ENCODE measurements around the gene AMOTL2. TPM values are rescaled to one million over a fixed set of nuclear protein-coding genes. Genes with fewer than 3 reads are reported as not detected.

The AMOTL2 gene
- total RNA-seq (2013; cell fraction: nucleolus; rRNA removed), result not detected in 2 replicates
- total RNA-seq (2014; rRNA removed) (not detected in 2 replicates), total RNA-seq (2014; rRNA removed; fragmentation: Illumina TruSeq; extraction: Trizol) (not detected in 2 replicates), total RNA-seq (2021) (0.32 and 0.33 TPM in 2 replicates), polyA plus RNA-seq (2011; rRNA removed) (not detected in 2 replicates), polyA plus RNA-seq (2014; fragmentation: Illumina TruSeq; extraction: Trizol) (not detected in 2 replicates), polyA plus RNA-seq (2014; fragmentation: Nextera tagmentation; extraction: Ambion mirVana) (not detected), polyA plus RNA-seq (2014; rRNA removed) (not detected in 2 replicates), polyA plus RNA-seq (2016; fragmentation: Nextera tagmentation; extraction: Ambion mirVana) (under 1 TPM in 1 of 2 experiments, not detected in 1; 0.20 TPM), polyA minus RNA-seq (2011; rRNA and poly(A)+ RNA removed) (not detected in 2 replicates), Bru-seq, nascent RNA (percentile 20 among the genes with signal in this experiment), BruChase-seq, experiment 1, labeled RNA remaining after a 6-hour chase (percentile 25 among the genes with signal in this experiment), BruChase-seq, experiment 2, labeled RNA remaining after a 2-hour chase (percentile 32 among the genes with signal in this experiment)
- not detected for polyA plus RNA-seq (2011; ENCODE audit: low read depth)
- polyA plus RNA-seq (2011; cell fraction: cytosol; rRNA removed), result not detected in 2 replicates
- not detected in 2 replicates for polyA plus RNA-seq (2011; cell fraction: nucleus; rRNA removed)
- polyA plus RNA-seq (2012), result 0.14 TPM in 1 of 2 replicates, not detected in the other
- polyA minus RNA-seq (2011; cell fraction: cytosol; rRNA and poly(A)+ RNA removed), result 0.62 TPM in 1 of 2 replicates, not detected in the other
- not detected in 2 replicates for polyA minus RNA-seq (2011; cell fraction: nucleus; rRNA and poly(A)+ RNA removed)
- long read RNA-seq, experiment 1, result 0 reads
- long read RNA-seq, experiment 2, result 0 reads

DNA sequence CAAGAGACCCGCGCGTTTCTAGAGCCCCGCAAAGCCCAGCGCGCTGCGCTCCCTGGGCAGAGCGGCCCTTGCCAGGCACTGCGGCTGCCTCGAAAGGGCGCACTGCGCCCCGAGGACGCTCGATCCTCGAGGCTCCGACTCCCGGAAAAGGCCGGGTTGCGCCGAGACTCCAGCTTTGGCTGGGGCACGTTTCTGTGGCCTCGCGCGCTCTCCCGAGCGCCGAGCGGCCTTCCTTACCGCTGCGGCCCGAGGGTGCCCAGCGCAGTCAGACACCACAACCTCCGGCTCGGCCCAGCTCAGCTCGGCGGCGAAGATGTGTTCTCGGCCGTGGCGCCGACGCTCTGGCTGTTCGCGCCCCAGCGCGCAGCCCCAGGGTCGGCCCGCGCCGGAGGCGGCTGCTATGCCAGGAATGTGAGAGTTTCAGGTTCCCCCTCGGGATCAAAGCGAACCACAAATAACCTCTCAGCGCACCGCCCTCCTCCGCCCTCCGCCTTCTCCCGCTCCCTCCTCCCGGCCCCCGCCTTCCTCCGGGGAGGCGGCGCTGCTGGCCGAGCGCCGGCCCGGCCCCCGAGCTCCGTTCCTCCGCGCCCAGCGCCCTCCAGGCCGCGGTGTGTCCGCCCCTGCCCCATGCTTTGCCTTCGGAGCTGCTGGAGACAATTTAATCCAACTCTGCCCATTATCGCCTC, at the start of gene AMOTL2:
Gene AMOTL2, minus strand, starts transcription at position 343 of the 686 bp plus-strand sequence. CDS start 3,014 bp downstream, outside the sequence.
- no peak for DNase-seq (ENCODE audit: low read depth, low spot score)
- BruUV-seq (replicated peaks), result no TSS peak
- H3K27ac ChIP-seq (ENCODE audit: control insufficient read depth, insufficient read depth), result no peak within 1 kb of the TSS
- no peaks in the 10 kb centered on the region for H3K36me3 ChIP-seq (ENCODE audit: control insufficient read depth in 2 of 2, insufficient read depth in 2 of 2, low read length in 1 of 2)
- peaks cover 7 to 19% of the 10 kb centered on the region in 2 experiments; a peak in 3 of 4 replicates for H3K27me3 ChIP-seq (replicated peaks in 1 of 2; ENCODE audit: control insufficient read depth in 2 of 2, insufficient read depth in 2 of 2, low read length in 1 of 2)
- in situ Hi-C loops (cut with MboI) (no loop called here), intact Hi-C loops (cut with micrococcal nuclease; ENCODE audit: unreplicated experiment) (loop anchor here (10.0 kb wide), 1 partner anchor 159 kb away; no protein-coding TSS in a partner anchor)
- H4K20me1 ChIP-seq (ENCODE audit: control insufficient read depth, insufficient read depth), result no peaks in the 10 kb centered on the region
- SMC1A ChIA-PET (ENCODE audit: uncharacterized antibody, unreplicated experiment), result no interaction called here
- H2AFZ ChIP-seq (ENCODE audit: control insufficient read depth, low read depth, low read length), result peak within 1 kb of the TSS; percentile 7; the same call in 1 of the 2 replicates
- peak; percentile 62 for ATAC-seq
- no peaks in the 10 kb centered on the region for H3K79me2 ChIP-seq (ENCODE audit: control insufficient read depth, insufficient read depth, low read length)
- FAIRE-seq, result no peak
- POLR2A ChIA-PET, result no interaction called here
- no peaks in the 10 kb centered on the region; the same call in 1 of the 2 replicates for H3K4me1 ChIP-seq (ENCODE audit: control insufficient read depth, insufficient read depth, low read length)
- peak within 1 kb of the TSS; percentile 61; the same call in 1 of the 2 replicates for H3K4me3 ChIP-seq
- RAD21 ChIA-PET (ENCODE audit: unreplicated experiment), result no interaction called here
- H3K9ac ChIP-seq (ENCODE audit: control insufficient read depth, insufficient read depth, low read length), result no peak within 1 kb of the TSS
- 5% methylated on average over 46 of the region's 78 CpGs for WGBS (ENCODE audit: insufficient coverage, insufficient replicate concordance, low lambda C conversion rate, missing lambda C conversion rate)
- no peaks in the 10 kb centered on the region for H3K9me3 ChIP-seq (replicated peaks; ENCODE audit: control insufficient read depth, insufficient read depth, low read length)
- CTCF ChIA-PET, result no interaction called here
- peak within 1 kb of the TSS; percentile 74 for H3K4me2 ChIP-seq (ENCODE audit: control insufficient read depth, insufficient read depth)
- TF ChIP-seq DPF2 (IDR thresholded peaks at IDR 0.05) (no peak), HDAC6 (IDR thresholded peaks at IDR 0.05; ENCODE audit: unreplicated experiment) (peak; percentile 81), CBFB (IDR thresholded peaks at IDR 0.05; ENCODE audit: low read depth) (no peak), RB1 (IDR thresholded peaks at IDR 0.05; ENCODE audit: borderline replicate concordance) (no peak), EP300 (IDR thresholded peaks at IDR 0.05; ENCODE audit: borderline replicate concordance in 1 of 2, control insufficient read depth in 1 of 2, low read depth in 2 of 2, low read length in 2 of 2) (no peak), TCF12 (IDR thresholded peaks at IDR 0.05; ENCODE audit: low read depth, low read length) (peak; percentile 33; the same call in 1 of the 2 replicates), E2F8 (IDR thresholded peaks at IDR 0.05; ENCODE audit: low read depth, partially characterized antibody) (no peak), BCL3 (IDR thresholded peaks at IDR 0.05; ENCODE audit: borderline replicate concordance, insufficient read depth, low read depth, low read length, poor library complexity, severe bottlenecking) (no peak)
- TF ChIP-seq, protein P1, sequence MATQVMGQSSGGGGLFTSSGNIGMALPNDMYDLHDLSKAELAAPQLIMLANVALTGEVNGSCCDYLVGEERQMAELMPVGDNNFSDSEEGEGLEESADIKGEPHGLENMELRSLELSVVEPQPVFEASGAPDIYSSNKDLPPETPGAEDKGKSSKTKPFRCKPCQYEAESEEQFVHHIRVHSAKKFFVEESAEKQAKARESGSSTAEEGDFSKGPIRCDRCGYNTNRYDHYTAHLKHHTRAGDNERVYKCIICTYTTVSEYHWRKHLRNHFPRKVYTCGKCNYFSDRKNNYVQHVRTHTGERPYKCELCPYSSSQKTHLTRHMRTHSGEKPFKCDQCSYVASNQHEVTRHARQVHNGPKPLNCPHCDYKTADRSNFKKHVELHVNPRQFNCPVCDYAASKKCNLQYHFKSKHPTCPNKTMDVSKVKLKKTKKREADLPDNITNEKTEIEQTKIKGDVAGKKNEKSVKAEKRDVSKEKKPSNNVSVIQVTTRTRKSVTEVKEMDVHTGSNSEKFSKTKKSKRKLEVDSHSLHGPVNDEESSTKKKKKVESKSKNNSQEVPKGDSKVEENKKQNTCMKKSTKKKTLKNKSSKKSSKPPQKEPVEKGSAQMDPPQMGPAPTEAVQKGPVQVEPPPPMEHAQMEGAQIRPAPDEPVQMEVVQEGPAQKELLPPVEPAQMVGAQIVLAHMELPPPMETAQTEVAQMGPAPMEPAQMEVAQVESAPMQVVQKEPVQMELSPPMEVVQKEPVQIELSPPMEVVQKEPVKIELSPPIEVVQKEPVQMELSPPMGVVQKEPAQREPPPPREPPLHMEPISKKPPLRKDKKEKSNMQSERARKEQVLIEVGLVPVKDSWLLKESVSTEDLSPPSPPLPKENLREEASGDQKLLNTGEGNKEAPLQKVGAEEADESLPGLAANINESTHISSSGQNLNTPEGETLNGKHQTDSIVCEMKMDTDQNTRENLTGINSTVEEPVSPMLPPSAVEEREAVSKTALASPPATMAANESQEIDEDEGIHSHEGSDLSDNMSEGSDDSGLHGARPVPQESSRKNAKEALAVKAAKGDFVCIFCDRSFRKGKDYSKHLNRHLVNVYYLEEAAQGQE (IDR thresholded peaks at IDR 0.05; ENCODE audit: low read depth, low read length), result no peak
